ENCODE data around the gene TNIK. TPM values are rescaled to one million over a fixed set of nuclear protein-coding genes. Genes with fewer than 3 reads are reported as not detected.

Gene TNIK
- total RNA-seq, 1 donor from 2014 or later, result 15.5 TPM

DNA sequence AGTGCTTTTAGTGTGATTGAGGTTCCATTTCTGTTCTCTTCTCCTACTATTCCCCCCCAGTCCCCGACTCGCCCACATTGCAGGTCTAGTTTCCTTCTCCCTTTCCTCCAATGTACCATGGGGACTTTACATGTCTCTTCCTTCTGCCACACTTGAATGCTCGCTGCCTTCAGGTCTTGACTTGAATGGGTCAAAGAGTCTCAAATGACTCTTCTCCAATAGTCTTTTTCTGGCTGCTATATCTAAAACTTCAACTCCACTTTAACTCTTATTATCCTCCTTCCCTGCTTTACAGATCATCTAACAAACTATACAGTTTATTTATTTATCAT lies 219.7 kb downstream of the TNIK start:
- DNase-seq (ENCODE audit: extremely low spot score, unreplicated experiment), result no peak
- Mint-ChIP-seq H3K27me3 (ENCODE audit: unreplicated experiment) (no peaks in the 10 kb centered on the region), H3K36me3 (ENCODE audit: unreplicated experiment) (no peaks in the 10 kb centered on the region), H3K4me3 (ENCODE audit: unreplicated experiment) (no peak overlapping the region), H3K27ac (ENCODE audit: unreplicated experiment) (no peak overlapping the region), H3K9me3 (ENCODE audit: unreplicated experiment) (no peaks in the 10 kb centered on the region), H3K4me1 (ENCODE audit: unreplicated experiment) (peaks cover 6% of the 10 kb centered on the region)
- TF ChIP-seq, protein P1, sequence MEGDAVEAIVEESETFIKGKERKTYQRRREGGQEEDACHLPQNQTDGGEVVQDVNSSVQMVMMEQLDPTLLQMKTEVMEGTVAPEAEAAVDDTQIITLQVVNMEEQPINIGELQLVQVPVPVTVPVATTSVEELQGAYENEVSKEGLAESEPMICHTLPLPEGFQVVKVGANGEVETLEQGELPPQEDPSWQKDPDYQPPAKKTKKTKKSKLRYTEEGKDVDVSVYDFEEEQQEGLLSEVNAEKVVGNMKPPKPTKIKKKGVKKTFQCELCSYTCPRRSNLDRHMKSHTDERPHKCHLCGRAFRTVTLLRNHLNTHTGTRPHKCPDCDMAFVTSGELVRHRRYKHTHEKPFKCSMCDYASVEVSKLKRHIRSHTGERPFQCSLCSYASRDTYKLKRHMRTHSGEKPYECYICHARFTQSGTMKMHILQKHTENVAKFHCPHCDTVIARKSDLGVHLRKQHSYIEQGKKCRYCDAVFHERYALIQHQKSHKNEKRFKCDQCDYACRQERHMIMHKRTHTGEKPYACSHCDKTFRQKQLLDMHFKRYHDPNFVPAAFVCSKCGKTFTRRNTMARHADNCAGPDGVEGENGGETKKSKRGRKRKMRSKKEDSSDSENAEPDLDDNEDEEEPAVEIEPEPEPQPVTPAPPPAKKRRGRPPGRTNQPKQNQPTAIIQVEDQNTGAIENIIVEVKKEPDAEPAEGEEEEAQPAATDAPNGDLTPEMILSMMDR (IDR thresholded peaks at IDR 0.05), result no peak

DNA sequence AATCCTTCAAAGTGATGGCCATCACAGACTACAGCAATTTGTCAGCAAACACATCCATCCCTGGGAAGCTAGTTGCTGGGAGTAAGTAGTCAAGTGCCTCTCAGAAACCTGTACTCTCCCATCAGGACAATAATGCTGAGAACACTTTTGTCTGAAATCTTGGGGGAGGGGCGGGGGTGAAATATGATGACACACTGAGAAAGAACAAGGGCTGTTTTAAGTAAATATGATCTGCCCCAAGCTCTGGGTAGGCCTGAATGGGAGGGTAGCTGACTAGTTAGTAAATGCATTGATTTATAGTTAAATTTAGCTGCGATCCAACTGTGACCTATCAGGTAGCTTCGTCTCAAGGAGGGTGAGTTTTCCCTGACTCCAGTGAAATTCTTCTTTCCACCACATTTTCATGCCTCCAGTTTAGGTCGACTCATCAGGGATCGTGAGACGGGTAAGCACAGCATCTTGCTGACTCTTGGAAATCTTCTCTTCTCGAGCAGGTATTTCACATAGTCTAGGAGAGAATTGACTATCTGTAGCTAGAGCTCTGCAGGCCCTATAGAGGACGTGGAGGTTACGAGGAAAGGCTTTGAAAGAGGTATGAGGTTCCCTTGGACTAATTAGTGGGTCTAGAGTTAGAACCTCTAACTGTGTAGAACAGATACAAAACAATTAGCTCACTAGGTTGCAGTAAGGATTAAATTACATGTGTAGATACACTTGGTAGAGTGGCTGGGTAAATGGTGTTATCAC lies 220.3 kb downstream of the TNIK start:
- Mint-ChIP-seq H3K36me3 (ENCODE audit: unreplicated experiment) (no peaks in the 10 kb centered on the region), H3K4me3 (ENCODE audit: unreplicated experiment) (no peak overlapping the region), H3K27ac (ENCODE audit: unreplicated experiment) (no peak overlapping the region), H3K9me3 (ENCODE audit: unreplicated experiment) (no peaks in the 10 kb centered on the region), H3K27me3 (ENCODE audit: unreplicated experiment) (no peaks in the 10 kb centered on the region), H3K4me1 (ENCODE audit: unreplicated experiment) (peaks cover 6% of the 10 kb centered on the region)
- TF ChIP-seq, protein P1 (IDR thresholded peaks at IDR 0.05), result no peak
- DNase-seq (ENCODE audit: extremely low spot score, unreplicated experiment), result no peak

GRCh38 chr3:171237009-171237385 lies 223.2 kb downstream of the TNIK start:
- Mint-ChIP-seq H3K4me1 (ENCODE audit: unreplicated experiment) (peaks cover 14% of the 10 kb centered on the region), H3K9me3 (ENCODE audit: unreplicated experiment) (no peaks in the 10 kb centered on the region), H3K4me3 (ENCODE audit: unreplicated experiment) (no peak overlapping the region), H3K27ac (ENCODE audit: unreplicated experiment) (no peak overlapping the region), H3K36me3 (ENCODE audit: unreplicated experiment) (no peaks in the 10 kb centered on the region), H3K27me3 (ENCODE audit: unreplicated experiment) (no peaks in the 10 kb centered on the region)
- TF ChIP-seq, protein P1 (IDR thresholded peaks at IDR 0.05), result no peak
- DNase-seq (ENCODE audit: extremely low spot score, unreplicated experiment), result no peak

GRCh38 chr3:171236265-171237008 lies 223.8 kb downstream of the TNIK start:
- Mint-ChIP-seq H3K4me3 (ENCODE audit: unreplicated experiment) (no peak overlapping the region), H3K27me3 (ENCODE audit: unreplicated experiment) (no peaks in the 10 kb centered on the region)
- DNase-seq (ENCODE audit: extremely low spot score, unreplicated experiment), result no peak

More at GRCh38 chr3:171236265-171237008, 223.8 kb downstream of the TNIK start:
- TF ChIP-seq, protein P1 (IDR thresholded peaks at IDR 0.05), result no peak
- Mint-ChIP-seq H3K9me3 (ENCODE audit: unreplicated experiment) (no peaks in the 10 kb centered on the region), H3K27ac (ENCODE audit: unreplicated experiment) (no peak overlapping the region), H3K36me3 (ENCODE audit: unreplicated experiment) (no peaks in the 10 kb centered on the region), H3K4me1 (ENCODE audit: unreplicated experiment) (peaks cover 14% of the 10 kb centered on the region)
